Mucosa of descending colon (tissue), 3 donors: ENCODE data around the gene MARCHF9. TPM values are rescaled to one million over a fixed set of nuclear protein-coding genes. Genes with fewer than 3 reads are reported as not detected.

Experiments
- ATAC-seq: fragments of 200-7000 bp; cut with Tn5 transposase; one replicate; pipeline ENCODE4 v1.9.1; 2020; ENCODE audit warnings: mild to moderate bottlenecking, moderate library complexity
- DNase-seq, 3 donors: peaks; one replicate each; pipeline ENCODE4 v3.0.0-alpha.2; 2020
- H3K36me3 ChIP-seq: fragments of 200-600 bp; one replicate; pipeline ENCODE4 v1.8.0; 2021; ENCODE audit warnings: low read depth, mild to moderate bottlenecking
- H3K4me1 ChIP-seq: fragments of 200-600 bp; one replicate; pipeline ENCODE4 v1.8.0; 2021; ENCODE audit warnings: low read depth, mild to moderate bottlenecking
- H3K4me3 ChIP-seq: fragments of 200-600 bp; one replicate; pipeline ENCODE4 v1.8.0; 2021; ENCODE audit warnings: mild to moderate bottlenecking
- H3K9me3 ChIP-seq: fragments of 200-600 bp; one replicate; pipeline ENCODE4 v1.8.0; 2021; ENCODE audit warnings: mild to moderate bottlenecking
- intact Hi-C, 2 donors: fragments of 100-400 bp; cut with DNase I in 1 of 2; cut with micrococcal nuclease in 1 of 2; formaldehyde crosslinking; loops; one replicate each; pipeline versions ENCODE4 v1.11.0 to v1.11.1; 2022; cut with DNase I, micrococcal nuclease
- total RNA-seq, 3 donors: library from RNA; stranded (reverse); fragmentation: NEBNext Ultra II Directional in 2 of 3; extraction: Animal tissue kit (Norgen Biotek cat#: 25700) in 2 of 3; gene quantifications; one replicate each; pipeline versions ENCODE4 v1.2.1 to v1.2.4, GENCODE V29; 2021 to 2023
- TF ChIP-seq, protein P1 (sequence below): fragments of 200-600 bp; IDR thresholded peaks from one replicate; pipeline ENCODE4 v1.8.0; 2022; ENCODE audit warnings: antibody characterized with exemption, mild to moderate bottlenecking
- donor health status: DM: no; HTN: no; CAD: no; lungs with moderate emphysema.
- donor health status: DM: no; HTN: no; CAD: no.
- donor health status: DM: no; HTN: yes; CAD: no.

Gene MARCHF9
- total RNA-seq, 3 donors from 2014 or later = 10.5 to 15.1 (median 11.7) TPM

DNA sequence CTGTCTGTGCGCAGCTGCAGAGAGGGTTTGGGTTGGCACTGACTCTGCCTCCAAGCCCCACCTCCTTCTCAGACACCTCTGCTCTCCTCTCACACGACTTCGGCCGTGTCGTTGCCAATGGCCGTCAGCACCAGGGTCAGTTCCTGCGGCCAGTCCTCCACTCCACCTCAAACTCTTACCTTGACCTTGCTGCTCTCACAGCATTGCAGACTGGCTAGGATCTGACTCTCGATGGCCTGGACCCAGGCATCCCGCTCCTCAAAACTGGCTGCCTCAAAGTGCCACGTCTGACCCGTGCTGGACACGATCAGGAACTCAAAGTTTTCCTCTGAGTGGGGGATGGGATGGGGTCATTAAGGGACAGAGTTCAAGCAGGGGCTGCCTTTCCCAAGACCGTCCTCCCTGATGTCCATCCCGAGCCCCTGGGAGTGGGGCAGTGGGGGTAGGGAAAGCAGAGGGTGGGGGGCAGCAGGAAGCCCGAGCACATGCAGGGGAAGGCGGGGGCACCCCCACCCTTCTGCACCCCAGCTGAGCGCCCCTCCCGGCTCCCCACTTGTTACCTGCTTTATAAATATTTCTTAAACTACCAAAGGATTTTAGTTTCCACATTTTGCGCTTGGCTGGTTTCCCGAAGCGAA is 27.0 kb upstream of the MARCHF9 start:
- TF ChIP-seq, protein P1, sequence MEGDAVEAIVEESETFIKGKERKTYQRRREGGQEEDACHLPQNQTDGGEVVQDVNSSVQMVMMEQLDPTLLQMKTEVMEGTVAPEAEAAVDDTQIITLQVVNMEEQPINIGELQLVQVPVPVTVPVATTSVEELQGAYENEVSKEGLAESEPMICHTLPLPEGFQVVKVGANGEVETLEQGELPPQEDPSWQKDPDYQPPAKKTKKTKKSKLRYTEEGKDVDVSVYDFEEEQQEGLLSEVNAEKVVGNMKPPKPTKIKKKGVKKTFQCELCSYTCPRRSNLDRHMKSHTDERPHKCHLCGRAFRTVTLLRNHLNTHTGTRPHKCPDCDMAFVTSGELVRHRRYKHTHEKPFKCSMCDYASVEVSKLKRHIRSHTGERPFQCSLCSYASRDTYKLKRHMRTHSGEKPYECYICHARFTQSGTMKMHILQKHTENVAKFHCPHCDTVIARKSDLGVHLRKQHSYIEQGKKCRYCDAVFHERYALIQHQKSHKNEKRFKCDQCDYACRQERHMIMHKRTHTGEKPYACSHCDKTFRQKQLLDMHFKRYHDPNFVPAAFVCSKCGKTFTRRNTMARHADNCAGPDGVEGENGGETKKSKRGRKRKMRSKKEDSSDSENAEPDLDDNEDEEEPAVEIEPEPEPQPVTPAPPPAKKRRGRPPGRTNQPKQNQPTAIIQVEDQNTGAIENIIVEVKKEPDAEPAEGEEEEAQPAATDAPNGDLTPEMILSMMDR = no peak
- intact Hi-C loops = no loop called here
- no peak for DNase-seq
- Histone ChIP-seq H3K9me3 (no peaks in the 10 kb centered on the region), H3K4me3 (no peak overlapping the region), H3K4me1 (peaks cover 3% of the 10 kb centered on the region), H3K36me3 (no peaks in the 10 kb centered on the region)
- ATAC-seq = no peak

DNA sequence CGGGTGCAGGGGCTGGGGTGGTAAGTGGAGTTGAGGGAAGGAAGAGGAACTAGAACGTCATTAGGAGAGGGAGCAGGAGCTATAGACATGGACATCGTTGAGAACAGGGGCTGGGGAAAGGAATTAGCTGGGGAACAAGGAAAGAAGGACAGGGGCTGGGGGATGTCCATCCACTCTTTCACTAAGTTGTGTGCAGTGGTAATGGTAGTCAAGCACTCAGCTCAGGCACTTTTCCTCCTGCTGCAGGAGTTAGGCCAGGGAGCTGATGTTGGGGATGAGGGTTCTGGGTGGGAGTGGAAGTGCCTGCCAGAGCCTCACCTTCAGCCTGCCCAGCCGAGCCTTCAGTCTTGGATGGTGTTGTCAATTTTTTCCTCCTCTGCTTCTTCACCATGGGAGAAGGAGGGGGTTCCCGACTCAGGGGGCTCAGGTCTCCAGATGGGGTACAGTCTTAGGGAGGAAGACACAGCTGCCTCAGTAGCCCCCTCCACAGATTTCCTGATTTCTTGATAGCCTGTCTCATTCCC is 25.5 kb upstream of the MARCHF9 start:
- TF ChIP-seq, protein P1 = no peak
- intact Hi-C loops = no loop called here

DNA sequence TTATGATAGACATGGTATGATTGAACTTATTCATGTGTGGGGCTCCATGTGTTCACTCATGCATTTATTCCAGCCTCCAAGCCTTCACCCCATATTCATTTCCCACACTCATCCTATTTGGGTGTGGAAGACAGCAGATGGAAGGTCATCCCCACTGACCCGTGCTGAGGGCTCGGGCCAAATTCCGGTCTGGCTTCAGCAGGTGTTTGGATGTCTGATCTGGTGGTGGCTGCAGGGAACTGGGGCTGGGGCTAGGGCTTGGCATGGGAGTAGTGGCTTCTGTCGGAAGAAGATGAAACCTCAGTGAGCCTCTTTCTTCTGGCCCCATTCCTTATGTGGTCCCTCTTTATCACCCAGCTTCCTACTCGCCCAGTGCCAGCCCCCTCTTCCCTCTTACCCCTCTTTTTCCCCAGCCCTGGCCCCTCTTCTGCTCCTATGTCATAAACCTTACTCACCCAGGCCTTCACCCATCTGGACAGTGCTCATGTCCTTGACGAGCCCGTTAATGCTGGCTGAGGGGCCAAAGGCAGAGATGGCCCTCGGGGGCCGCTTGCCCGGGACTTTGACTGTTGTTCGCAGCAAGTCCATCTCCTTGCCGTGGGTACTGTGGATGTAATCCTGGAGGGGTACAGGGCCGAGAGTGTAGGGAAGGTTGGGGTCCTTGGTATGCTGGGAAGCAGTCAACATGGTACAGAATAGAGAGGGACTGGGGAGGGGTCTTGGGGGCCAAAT is 24.4 kb upstream of the MARCHF9 start:
- no peak for DNase-seq
- Histone ChIP-seq H3K9me3 (no peaks in the 10 kb centered on the region), H3K4me1 (peaks cover 3% of the 10 kb centered on the region), H3K36me3 (no peaks in the 10 kb centered on the region), H3K4me3 (no peak overlapping the region)
- TF ChIP-seq, protein P1 = no peak
- ATAC-seq = no peak
- intact Hi-C loops = no loop called here

More for the DNA sequence above, 25.5 kb upstream of the MARCHF9 start:
- Histone ChIP-seq H3K4me3 (no peak overlapping the region), H3K4me1 (peaks cover 3% of the 10 kb centered on the region), H3K9me3 (no peaks in the 10 kb centered on the region), H3K36me3 (no peaks in the 10 kb centered on the region)
- DNase-seq = no peak
- ATAC-seq = no peak

DNA sequence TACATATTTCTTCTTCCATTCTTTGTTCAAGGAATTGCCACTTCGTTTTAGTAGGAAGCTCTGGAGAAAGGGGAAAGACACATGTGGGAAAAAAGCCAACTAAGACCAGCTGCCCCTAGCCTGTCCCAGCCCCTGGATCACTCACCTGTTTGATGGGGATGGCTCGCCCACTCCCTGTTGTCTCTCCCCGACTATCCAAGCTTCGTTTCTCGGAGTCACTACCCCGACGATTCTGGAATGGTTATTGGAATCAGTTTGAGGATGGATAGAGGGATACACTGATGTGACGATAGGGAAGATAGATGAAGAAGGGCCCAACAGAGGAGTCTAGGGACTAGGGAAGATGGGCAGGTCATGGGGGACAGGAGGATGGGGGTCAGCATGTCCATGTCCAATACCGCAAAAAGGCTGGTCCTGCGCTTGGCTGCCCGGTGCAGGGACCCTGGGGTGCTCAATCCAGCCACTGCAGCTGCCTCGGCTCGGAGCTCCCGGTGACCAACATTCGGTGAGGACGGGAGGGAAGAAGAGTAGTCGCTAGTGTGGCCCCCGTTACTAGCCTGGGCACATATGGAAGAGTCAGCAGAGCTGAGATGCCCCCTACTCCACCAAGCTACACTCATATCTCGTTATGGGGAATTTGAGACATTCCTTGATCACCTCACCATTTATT is 23.4 kb upstream of the MARCHF9 start:
- ATAC-seq = no peak
- Histone ChIP-seq H3K4me3 (no peak overlapping the region), H3K9me3 (no peaks in the 10 kb centered on the region), H3K36me3 (no peaks in the 10 kb centered on the region), H3K4me1 (no peaks in the 10 kb centered on the region)
- no peak for DNase-seq
- TF ChIP-seq, protein P1 = no peak
- intact Hi-C loops = no loop called here

DNA sequence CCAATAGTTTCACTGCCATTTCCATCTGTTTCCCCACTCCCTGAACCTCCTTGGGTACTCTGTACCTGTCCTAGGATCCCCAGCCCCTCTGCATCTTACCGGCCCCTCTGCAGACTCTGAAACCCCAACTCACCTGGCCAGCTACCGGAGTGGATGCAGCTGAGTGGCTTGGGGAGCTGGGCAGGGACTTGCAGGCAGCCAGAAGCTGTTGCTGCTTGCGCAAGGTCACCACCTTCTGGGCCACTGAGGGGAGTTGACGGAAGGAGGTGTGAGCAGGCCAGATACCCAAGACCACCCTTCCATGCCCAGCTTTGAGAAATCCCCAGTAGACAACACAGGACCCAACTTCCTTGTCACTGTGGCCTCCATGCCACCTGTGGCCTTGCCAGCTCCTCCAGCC is 22.6 kb upstream of the MARCHF9 start:
- TF ChIP-seq, protein P1 = no peak

More for the DNA sequence above, 22.6 kb upstream of the MARCHF9 start:
- Histone ChIP-seq H3K4me1 (no peaks in the 10 kb centered on the region), H3K36me3 (no peaks in the 10 kb centered on the region), H3K9me3 (no peaks in the 10 kb centered on the region), H3K4me3 (no peak overlapping the region)
- intact Hi-C loops = no loop called here
- no peak for DNase-seq
- ATAC-seq = no peak
